HepG2 (cell line): ENCODE data around the gene HS6ST2. TPM values are rescaled to one million over a fixed set of nuclear protein-coding genes. Genes with fewer than 3 reads are reported as not detected.

Source experiments
- ADNP ChIP-seq: sonication (generic); formaldehyde crosslinking; IDR thresholded peaks from 2 replicates; pipeline ENCODE4 v1.4.0; 2020; ENCODE audit warnings: missing genetic modification reagents
- BCL6 ChIP-seq: IDR thresholded peaks from 2 replicates; pipeline ENCODE4 v1.6.1; 2016; ENCODE audit warnings: missing genetic modification reagents, missing compliant biosample characterization
- CEBPG ChIP-seq: IDR thresholded peaks from 2 replicates; pipeline ENCODE4 v1.6.1; 2016
- DNMT3B ChIP-seq: conservative IDR thresholded peaks from 2 replicates; pipeline ENCODE4 v1.6.1; 2016; ENCODE audit warnings: missing biosample characterization, control low read depth
- GATA4 ChIP-seq: sonication (generic); IDR thresholded peaks from 2 replicates; pipeline ENCODE4 v1.6.1; 2016; ENCODE audit warnings: antibody characterized with exemption, low read depth, borderline replicate concordance
- GATAD1 ChIP-seq: IDR thresholded peaks from 2 replicates; pipeline ENCODE4 v1.6.1; 2016; ENCODE audit warnings: missing genetic modification reagents, missing compliant biosample characterization
- HOXA5 ChIP-seq: sonication (generic); formaldehyde crosslinking; IDR thresholded peaks from 2 replicates; pipeline ENCODE4 v1.4.0; 2020; ENCODE audit warnings: missing genetic modification reagents
- MIER2 ChIP-seq: IDR thresholded peaks from 2 replicates; pipeline ENCODE4 v1.6.1; 2016; ENCODE audit warnings: missing biosample characterization, missing genetic modification reagents
- MTA1 ChIP-seq: sonication (generic); formaldehyde crosslinking; IDR thresholded peaks from 2 replicates; pipeline ENCODE4 v1.4.0; 2020; ENCODE audit warnings: missing genetic modification reagents, mild to moderate bottlenecking, borderline replicate concordance
- NCOA2 ChIP-seq: sonication (generic); formaldehyde crosslinking; IDR thresholded peaks from 2 replicates; pipeline ENCODE4 v1.8.0; 2022; ENCODE audit warnings: inconsistent platforms
- RARA ChIP-seq: IDR thresholded peaks from 2 replicates; pipeline ENCODE4 v1.6.1; 2016; ENCODE audit warnings: missing genetic modification reagents, missing compliant biosample characterization
- SP140L ChIP-seq: sonication (generic); formaldehyde crosslinking; IDR thresholded peaks from 2 replicates; pipeline ENCODE4 v1.4.0; 2020; ENCODE audit warnings: missing genetic modification reagents, borderline replicate concordance
- SSRP1 ChIP-seq: IDR thresholded peaks from 2 replicates; pipeline ENCODE4 v1.6.1; 2016; ENCODE audit warnings: control low read depth
- TEAD3 ChIP-seq: optimal IDR thresholded peaks from 2 replicates; pipeline ENCODE3; 2016; ENCODE audit warnings: borderline replicate concordance
- ZBTB20 ChIP-seq: sonication (generic); formaldehyde crosslinking; IDR thresholded peaks from 2 replicates; pipeline ENCODE4 v1.8.1; 2023; ENCODE audit warnings: missing genetic modification reagents, low read depth, mild to moderate bottlenecking, borderline replicate concordance
- ZFP90 ChIP-seq: sonication (generic); formaldehyde crosslinking; IDR thresholded peaks from 2 replicates; pipeline ENCODE4 v1.8.0; 2022; ENCODE audit warnings: missing genetic modification reagents, mild to moderate bottlenecking, inconsistent platforms, borderline replicate concordance
- ZFY ChIP-seq: sonication (generic); formaldehyde crosslinking; IDR thresholded peaks from 2 replicates; pipeline ENCODE4 v1.4.0; 2020; ENCODE audit warnings: missing genetic modification reagents
- ZMYM3 ChIP-seq: sonication (generic); formaldehyde crosslinking; IDR thresholded peaks from 2 replicates; pipeline ENCODE4 v1.5.1; 2020; ENCODE audit warnings: mild to moderate bottlenecking, missing genetic modification reagents
- ZNF251 ChIP-seq: sonication (generic); formaldehyde crosslinking; IDR thresholded peaks from 2 replicates; pipeline ENCODE4 v1.9.0; 2021; ENCODE audit warnings: mild to moderate bottlenecking, missing genetic modification reagents
- ZNF879 ChIP-seq: sonication (generic); formaldehyde crosslinking; IDR thresholded peaks from 2 replicates; pipeline ENCODE4 v1.8.1; 2023; ENCODE audit warnings: missing genetic modification reagents
- polyA plus RNA-seq, 8 experiments: library from polyadenylated mRNA; depleted of rRNA in 3 of 8; stranded (reverse) in 7 of 8; unstranded in 1 of 8; fragments of >200 nt; fragmentation: Illumina TruSeq in 4 of 8; extraction: Trizol in 4 of 8; gene quantifications; 2 replicates each; pipeline versions ENCODE4 v1.2.1 to v1.2.3, GENCODE V29; 2011 to 2016; ENCODE audit warnings: low read depth in 4 of 8, missing spikeins in 1 of 8, mixed read lengths in 1 of 8; ENCODE audit not compliant: insufficient read depth in 1 of 8
- total RNA-seq, 5 experiments: library from RNA; depleted of rRNA; stranded (reverse); fragments of >200 nt; fragmentation: Illumina TruSeq; extraction: Trizol; gene quantifications; 2 replicates each; pipeline ENCODE4 v1.2.3, GENCODE V29; 2016; ENCODE audit warnings: low read depth in 1 of 5
- TF ChIP-seq, protein P1 (sequence below): sonication (generic); formaldehyde crosslinking; IDR thresholded peaks from 2 replicates; pipeline ENCODE4 v1.4.0; 2020; ENCODE audit warnings: missing genetic modification reagents, borderline replicate concordance
- TF ChIP-seq, protein P2 (sequence below): sonication (generic); formaldehyde crosslinking; IDR thresholded peaks from 2 replicates; pipeline ENCODE4 v1.9.0; 2021; ENCODE audit warnings: missing genetic modification reagents, mild to moderate bottlenecking, borderline replicate concordance
- TF ChIP-seq, protein P3 (sequence below): sonication (generic); formaldehyde crosslinking; IDR thresholded peaks from 2 replicates; pipeline ENCODE4 v1.4.0; 2020; ENCODE audit warnings: missing genetic modification reagents
- TF ChIP-seq, protein P4 (sequence below): IDR thresholded peaks from 2 replicates; pipeline ENCODE4 v1.6.1; 2016; ENCODE audit warnings: mild to moderate bottlenecking
- TF ChIP-seq, protein P5 (sequence below): sonication (generic); formaldehyde crosslinking; IDR thresholded peaks from 2 replicates; pipeline ENCODE4 v1.5.0; 2020; ENCODE audit warnings: missing genetic modification reagents

Gene HS6ST2
- total and polyA plus RNA-seq, 2 of the 13 experiments (the other 11 are each of a cell fraction or from before 2014, with no cell fraction given), result 0.05 TPM; not detected in 1

DNA sequence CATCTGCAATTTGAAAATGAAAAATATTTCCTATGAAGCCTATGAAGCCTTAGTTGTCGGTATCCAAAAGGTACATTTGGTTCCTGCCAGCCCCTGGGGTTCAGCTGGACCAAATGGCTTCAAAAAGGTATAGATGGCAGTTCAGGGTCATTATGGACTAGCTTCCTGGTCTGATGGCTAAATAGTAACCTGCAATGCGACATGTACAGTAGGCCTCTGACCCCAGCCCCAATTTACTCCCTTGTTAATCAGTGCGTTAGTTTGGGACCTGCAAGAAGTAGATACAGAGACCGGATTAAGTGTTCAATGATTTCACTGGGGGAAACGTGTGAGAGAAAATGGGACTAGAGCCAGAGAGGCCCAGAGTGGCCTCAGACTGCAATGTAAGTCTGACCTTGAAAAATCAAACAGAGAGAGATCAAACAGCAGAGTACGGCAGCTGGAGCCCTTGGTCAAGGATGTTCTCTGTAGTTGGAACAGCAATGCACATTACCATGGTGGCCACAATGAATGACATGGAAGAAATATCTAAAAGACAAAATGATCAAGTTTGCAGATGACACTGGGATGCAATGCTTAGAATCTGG is 354.6 kb downstream of the HS6ST2 start (continued):
- TF ChIP-seq, protein P1, sequence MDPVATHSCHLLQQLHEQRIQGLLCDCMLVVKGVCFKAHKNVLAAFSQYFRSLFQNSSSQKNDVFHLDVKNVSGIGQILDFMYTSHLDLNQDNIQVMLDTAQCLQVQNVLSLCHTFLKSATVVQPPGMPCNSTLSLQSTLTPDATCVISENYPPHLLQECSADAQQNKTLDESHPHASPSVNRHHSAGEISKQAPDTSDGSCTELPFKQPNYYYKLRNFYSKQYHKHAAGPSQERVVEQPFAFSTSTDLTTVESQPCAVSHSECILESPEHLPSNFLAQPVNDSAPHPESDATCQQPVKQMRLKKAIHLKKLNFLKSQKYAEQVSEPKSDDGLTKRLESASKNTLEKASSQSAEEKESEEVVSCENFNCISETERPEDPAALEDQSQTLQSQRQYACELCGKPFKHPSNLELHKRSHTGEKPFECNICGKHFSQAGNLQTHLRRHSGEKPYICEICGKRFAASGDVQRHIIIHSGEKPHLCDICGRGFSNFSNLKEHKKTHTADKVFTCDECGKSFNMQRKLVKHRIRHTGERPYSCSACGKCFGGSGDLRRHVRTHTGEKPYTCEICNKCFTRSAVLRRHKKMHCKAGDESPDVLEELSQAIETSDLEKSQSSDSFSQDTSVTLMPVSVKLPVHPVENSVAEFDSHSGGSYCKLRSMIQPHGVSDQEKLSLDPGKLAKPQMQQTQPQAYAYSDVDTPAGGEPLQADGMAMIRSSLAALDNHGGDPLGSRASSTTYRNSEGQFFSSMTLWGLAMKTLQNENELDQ (CRISPR knock-in tag), result no peak
- TF ChIP-seq GATAD1 (CRISPR knock-in tag) (no peak), GATA4 (peak; percentile 40; the same call in 1 of the 2 replicates), TEAD3 (peak; percentile 48), SP140L (CRISPR knock-in tag) (no peak), ZNF879 (CRISPR knock-in tag) (no peak), DNMT3B (CRISPR knock-in tag) (no peak), BCL6 (CRISPR knock-in tag) (peak; percentile 76), ZMYM3 (peak; percentile 86), RARA (peak; percentile 83), SSRP1 (CRISPR knock-in tag) (no peak), ZFY (CRISPR knock-in tag) (0 out of 2 replicates have a peak, but pooled peaks have one; percentile 10), MIER2 (CRISPR knock-in tag) (no peak), ADNP (CRISPR knock-in tag) (peak; percentile 64; the same call in 1 of the 2 replicates), CEBPG (peak; percentile 28; the same call in 1 of the 2 replicates), ZBTB20 (CRISPR knock-in tag) (peak; percentile 45; the same call in 1 of the 2 replicates), HOXA5 (no peak), ZNF251 (CRISPR knock-in tag) (no peak), NCOA2 (CRISPR knock-in tag) (peak; percentile 85; the same call in 1 of the 2 replicates), ZFP90 (CRISPR knock-in tag) (no peak), MTA1 (no peak)
- TF ChIP-seq, protein P2, sequence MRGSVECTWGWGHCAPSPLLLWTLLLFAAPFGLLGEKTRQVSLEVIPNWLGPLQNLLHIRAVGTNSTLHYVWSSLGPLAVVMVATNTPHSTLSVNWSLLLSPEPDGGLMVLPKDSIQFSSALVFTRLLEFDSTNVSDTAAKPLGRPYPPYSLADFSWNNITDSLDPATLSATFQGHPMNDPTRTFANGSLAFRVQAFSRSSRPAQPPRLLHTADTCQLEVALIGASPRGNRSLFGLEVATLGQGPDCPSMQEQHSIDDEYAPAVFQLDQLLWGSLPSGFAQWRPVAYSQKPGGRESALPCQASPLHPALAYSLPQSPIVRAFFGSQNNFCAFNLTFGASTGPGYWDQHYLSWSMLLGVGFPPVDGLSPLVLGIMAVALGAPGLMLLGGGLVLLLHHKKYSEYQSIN (CRISPR knock-in tag), result no peak
- TF ChIP-seq, protein P3, sequence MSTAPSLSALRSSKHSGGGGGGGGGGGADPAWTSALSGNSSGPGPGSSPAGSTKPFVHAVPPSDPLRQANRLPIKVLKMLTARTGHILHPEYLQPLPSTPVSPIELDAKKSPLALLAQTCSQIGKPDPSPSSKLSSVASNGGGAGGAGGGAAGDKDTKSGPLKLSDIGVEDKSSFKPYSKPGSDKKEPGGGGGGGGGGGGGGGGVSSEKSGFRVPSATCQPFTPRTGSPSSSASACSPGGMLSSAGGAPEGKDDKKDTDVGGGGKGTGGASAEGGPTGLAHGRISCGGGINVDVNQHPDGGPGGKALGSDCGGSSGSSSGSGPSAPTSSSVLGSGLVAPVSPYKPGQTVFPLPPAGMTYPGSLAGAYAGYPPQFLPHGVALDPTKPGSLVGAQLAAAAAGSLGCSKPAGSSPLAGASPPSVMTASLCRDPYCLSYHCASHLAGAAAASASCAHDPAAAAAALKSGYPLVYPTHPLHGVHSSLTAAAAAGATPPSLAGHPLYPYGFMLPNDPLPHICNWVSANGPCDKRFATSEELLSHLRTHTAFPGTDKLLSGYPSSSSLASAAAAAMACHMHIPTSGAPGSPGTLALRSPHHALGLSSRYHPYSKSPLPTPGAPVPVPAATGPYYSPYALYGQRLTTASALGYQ (CRISPR knock-in tag), result peak; percentile 50; the same call in 1 of the 2 replicates
- TF ChIP-seq, protein P4, sequence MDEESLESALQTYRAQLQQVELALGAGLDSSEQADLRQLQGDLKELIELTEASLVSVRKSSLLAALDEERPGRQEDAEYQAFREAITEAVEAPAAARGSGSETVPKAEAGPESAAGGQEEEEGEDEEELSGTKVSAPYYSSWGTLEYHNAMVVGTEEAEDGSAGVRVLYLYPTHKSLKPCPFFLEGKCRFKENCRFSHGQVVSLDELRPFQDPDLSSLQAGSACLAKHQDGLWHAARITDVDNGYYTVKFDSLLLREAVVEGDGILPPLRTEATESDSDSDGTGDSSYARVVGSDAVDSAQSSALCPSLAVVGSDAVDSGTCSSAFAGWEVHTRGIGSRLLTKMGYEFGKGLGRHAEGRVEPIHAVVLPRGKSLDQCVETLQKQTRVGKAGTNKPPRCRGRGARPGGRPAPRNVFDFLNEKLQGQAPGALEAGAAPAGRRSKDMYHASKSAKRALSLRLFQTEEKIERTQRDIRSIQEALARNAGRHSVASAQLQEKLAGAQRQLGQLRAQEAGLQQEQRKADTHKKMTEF (CRISPR knock-in tag), result peak; percentile 37; the same call in 1 of the 2 replicates
- TF ChIP-seq, protein P5, sequence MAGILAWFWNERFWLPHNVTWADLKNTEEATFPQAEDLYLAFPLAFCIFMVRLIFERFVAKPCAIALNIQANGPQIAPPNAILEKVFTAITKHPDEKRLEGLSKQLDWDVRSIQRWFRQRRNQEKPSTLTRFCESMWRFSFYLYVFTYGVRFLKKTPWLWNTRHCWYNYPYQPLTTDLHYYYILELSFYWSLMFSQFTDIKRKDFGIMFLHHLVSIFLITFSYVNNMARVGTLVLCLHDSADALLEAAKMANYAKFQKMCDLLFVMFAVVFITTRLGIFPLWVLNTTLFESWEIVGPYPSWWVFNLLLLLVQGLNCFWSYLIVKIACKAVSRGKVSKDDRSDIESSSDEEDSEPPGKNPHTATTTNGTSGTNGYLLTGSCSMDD (CRISPR knock-in tag), result no peak
